ENCODE results near the gene RAB40B. TPM values are rescaled to one million over a fixed set of nuclear protein-coding genes. Genes with fewer than 3 reads are reported as not detected.

The RAB40B gene
- total and polyA plus RNA-seq, 2 of the 4 experiments (the other 2 are of a cell fraction) = 14.9 to 20.0 TPM

DNA sequence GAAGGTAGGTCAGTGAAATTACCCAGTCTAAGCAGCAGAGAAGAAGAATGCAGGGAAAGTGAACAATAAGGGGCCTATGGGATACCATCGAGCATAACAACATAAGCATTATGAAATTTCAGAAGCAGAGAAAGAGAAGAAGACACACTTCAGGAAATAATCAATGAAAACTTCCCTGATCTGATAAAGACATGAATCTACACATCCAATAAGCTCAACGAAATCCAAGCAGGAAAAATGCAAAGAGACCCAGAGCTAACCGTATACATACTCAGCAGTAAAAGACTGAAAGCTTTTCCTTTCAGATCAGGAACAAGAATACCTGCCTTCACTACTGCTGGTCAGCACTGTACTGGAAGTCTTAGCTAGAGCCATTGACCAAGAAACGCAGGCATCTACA is 88.8 kb downstream of the RAB40B start:
- Histone ChIP-seq H2BK5ac (ENCODE audit: low read depth, low read length, poor library complexity, severe bottlenecking) (no peak overlapping the region), H3K56ac (ENCODE audit: extremely low read depth, insufficient read depth, low read length) (no peak overlapping the region), H3K4me3 (ENCODE audit: insufficient read depth, low read depth, low read length) (no peak overlapping the region), H2AK5ac (ENCODE audit: low read depth, low read length) (no peak overlapping the region), H2BK20ac (ENCODE audit: low read depth, low read length) (no peak overlapping the region), H3K9ac (ENCODE audit: low read depth, low read length) (no peak overlapping the region), H3K36me3 (ENCODE audit: control insufficient read depth, insufficient read depth, low read length) (peaks cover 30% of the 10 kb centered on the region), H2AK9ac (replicated peaks; ENCODE audit: low read depth, low read length, poor library complexity) (no peak overlapping the region), H3K9me1 (ENCODE audit: insufficient read depth, low read length) (no peaks in the 10 kb centered on the region; the same call in 1 of the 2 replicates), H3K14ac (replicated peaks; ENCODE audit: low read depth, low read length) (no peak overlapping the region), H3K9me3 (ENCODE audit: control insufficient read depth, insufficient read depth, low read length) (no peaks in the 10 kb centered on the region), H2AFZ (replicated peaks; ENCODE audit: low read length, poor library complexity) (no peak overlapping the region), H4K91ac (ENCODE audit: insufficient read depth, low read depth, low read length) (no peak overlapping the region), H3K4ac (ENCODE audit: low read depth, low read length) (no peak overlapping the region), H3K18ac (ENCODE audit: low read depth, low read length) (no peak overlapping the region), H4K8ac (ENCODE audit: low read depth in 2 of 2, low read length in 2 of 2) (no peak overlapping the region), H3K79me1 (ENCODE audit: low read depth in 1 of 2, low read length in 2 of 2) (peaks cover 12 to 26% of the 10 kb centered on the region in 2 experiments), H3K27ac (ENCODE audit: insufficient read depth, low read length) (no peak overlapping the region), H3K4me1 (ENCODE audit: control insufficient read depth, insufficient read depth, low read length) (peaks cover 3% of the 10 kb centered on the region), H4K20me1 (ENCODE audit: insufficient read depth, low read length) (no peaks in the 10 kb centered on the region; the same call in 1 of the 2 replicates), H2BK120ac (ENCODE audit: low read depth, low read length) (no peak overlapping the region), H4K5ac (ENCODE audit: low read depth, low read length) (no peak overlapping the region), H3K23ac (ENCODE audit: low read depth, low read length) (no peak overlapping the region), H2BK15ac (ENCODE audit: low read depth, low read length) (no peak overlapping the region), H3K4me2 (ENCODE audit: low read depth, low read length) (no peak overlapping the region), H3K27me3 (ENCODE audit: control insufficient read depth, insufficient read depth, low read length) (no peaks in the 10 kb centered on the region)
- no peak for ATAC-seq (ENCODE audit: low read depth)
- in situ Hi-C loops (cut with MboI; ENCODE audit: low sequenced_read_pairs) = no loop called here
- ChIA-PET CTCF (no interaction called here), POLR2A (ENCODE audit: unreplicated experiment) (no interaction called here)
- DNase-seq = no peak
- intact Hi-C loops (cut with micrococcal nuclease) = no loop called here
- no CpG with 5 or more reads among the region's 4 CpGs for WGBS, 2 experiments (ENCODE audit: extremely low coverage in 2 of 2, insufficient read length in 1 of 2)
- dilution Hi-C loops (cut with HindIII; ENCODE audit: low sequenced_read_pairs, unreplicated experiment) = no loop called here
- BruUV-seq (replicated peaks) = no TSS peak
- no peak for TF ChIP-seq CHD1 (IDR thresholded peaks at IDR 0.05; ENCODE audit: low read depth, low read length)
- no peak for TF ChIP-seq CTCF (conservative IDR thresholded peaks at IDR 0.05; ENCODE audit: low read depth, low read length)
- TF ChIP-seq BHLHE40 (IDR thresholded peaks at IDR 0.05; ENCODE audit: low read depth, low read length) = no peak
- TF ChIP-seq MAFK (IDR thresholded peaks at IDR 0.05; ENCODE audit: low read depth, low read length) = no peak
- TF ChIP-seq RFX5 (IDR thresholded peaks at IDR 0.05; ENCODE audit: low read depth, low read length) = no peak
- no peak for TF ChIP-seq RAD21 (IDR thresholded peaks at IDR 0.05; ENCODE audit: low read length)
- no peak for TF ChIP-seq MXI1 (IDR thresholded peaks at IDR 0.05; ENCODE audit: borderline replicate concordance, low read depth, low read length)
- TF ChIP-seq, protein P1, sequence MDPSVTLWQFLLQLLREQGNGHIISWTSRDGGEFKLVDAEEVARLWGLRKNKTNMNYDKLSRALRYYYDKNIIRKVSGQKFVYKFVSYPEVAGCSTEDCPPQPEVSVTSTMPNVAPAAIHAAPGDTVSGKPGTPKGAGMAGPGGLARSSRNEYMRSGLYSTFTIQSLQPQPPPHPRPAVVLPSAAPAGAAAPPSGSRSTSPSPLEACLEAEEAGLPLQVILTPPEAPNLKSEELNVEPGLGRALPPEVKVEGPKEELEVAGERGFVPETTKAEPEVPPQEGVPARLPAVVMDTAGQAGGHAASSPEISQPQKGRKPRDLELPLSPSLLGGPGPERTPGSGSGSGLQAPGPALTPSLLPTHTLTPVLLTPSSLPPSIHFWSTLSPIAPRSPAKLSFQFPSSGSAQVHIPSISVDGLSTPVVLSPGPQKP (IDR thresholded peaks at IDR 0.05; ENCODE audit: borderline replicate concordance, low read depth, low read length) = no peak
- TF ChIP-seq POLR2A (IDR thresholded peaks at IDR 0.05; ENCODE audit: low read depth, low read length) = no peak
- TF ChIP-seq NFE2L2 (IDR thresholded peaks at IDR 0.05; ENCODE audit: low read depth, low read length) = no peak
- TF ChIP-seq, protein P2, sequence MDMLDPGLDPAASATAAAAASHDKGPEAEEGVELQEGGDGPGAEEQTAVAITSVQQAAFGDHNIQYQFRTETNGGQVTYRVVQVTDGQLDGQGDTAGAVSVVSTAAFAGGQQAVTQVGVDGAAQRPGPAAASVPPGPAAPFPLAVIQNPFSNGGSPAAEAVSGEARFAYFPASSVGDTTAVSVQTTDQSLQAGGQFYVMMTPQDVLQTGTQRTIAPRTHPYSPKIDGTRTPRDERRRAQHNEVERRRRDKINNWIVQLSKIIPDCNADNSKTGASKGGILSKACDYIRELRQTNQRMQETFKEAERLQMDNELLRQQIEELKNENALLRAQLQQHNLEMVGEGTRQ (IDR thresholded peaks at IDR 0.05; ENCODE audit: low read depth, low read length) = no peak
